ENCODE data around the gene KIRREL3. TPM values are rescaled to one million over a fixed set of nuclear protein-coding genes. Genes with fewer than 3 reads are reported as not detected.

KIRREL3 gene
- total RNA-seq, 2 experiments from 2014 or later: not detected

DNA sequence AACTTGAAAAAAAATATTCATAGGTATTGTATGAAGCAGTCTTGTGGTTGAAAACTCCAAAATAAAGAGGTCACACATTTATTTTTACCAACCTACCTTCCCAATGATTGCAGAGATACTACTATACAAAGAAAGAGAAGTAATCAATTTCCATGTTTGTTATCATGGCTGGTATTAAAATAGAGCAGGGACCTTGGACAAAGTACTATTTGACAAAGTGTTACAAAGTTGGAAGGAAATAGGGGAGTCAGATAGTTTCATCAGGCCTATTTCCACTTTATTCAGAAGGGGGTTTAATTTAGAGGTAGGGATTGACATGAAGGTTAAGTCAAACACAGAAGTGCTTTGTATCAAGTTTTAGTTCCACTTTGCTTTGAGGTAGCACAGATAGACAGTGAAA, 34.4 kb upstream of the KIRREL3 start:
- no peaks in the 10 kb centered on the region for H3K4me1 Mint-ChIP-seq (ENCODE audit: low read depth)
- H3K27ac Mint-ChIP-seq: no peak overlapping the region
- ATAC-seq (ENCODE audit: poor library complexity): no peak
- DNase-seq: no peak
- H3K27me3 Mint-ChIP-seq: peaks cover 10% of the 10 kb centered on the region
- no peaks in the 10 kb centered on the region for H3K9me3 ChIP-seq (ENCODE audit: control insufficient read depth in 1 of 2, insufficient read depth in 1 of 2, low read length in 2 of 2)
- no peak overlapping the region for H3K4me3 Mint-ChIP-seq
- no peak overlapping the region for H3K27ac ChIP-seq (ENCODE audit: low read depth in 1 of 2, low read length in 2 of 2)
- H3K27me3 ChIP-seq (ENCODE audit: control insufficient read depth in 1 of 2, insufficient read depth in 2 of 2, low read length in 2 of 2): no peaks in the 10 kb centered on the region
- no peaks in the 10 kb centered on the region for H3K9me3 Mint-ChIP-seq
- H3K36me3 Mint-ChIP-seq (ENCODE audit: low read depth): no peaks in the 10 kb centered on the region
- no peak overlapping the region for H3K4me3 ChIP-seq (ENCODE audit: low read length)
- intact Hi-C loops (cut with DNase I, micrococcal nuclease): no loop called here
- POLR2A ChIA-PET: no interaction called here
- no peaks in the 10 kb centered on the region for H3K4me1 ChIP-seq (ENCODE audit: insufficient read depth, low read length)
- CTCF ChIA-PET: no interaction called here
- H3K36me3 ChIP-seq (ENCODE audit: insufficient read depth, low read length): no peaks in the 10 kb centered on the region
- TF ChIP-seq, protein P1, sequence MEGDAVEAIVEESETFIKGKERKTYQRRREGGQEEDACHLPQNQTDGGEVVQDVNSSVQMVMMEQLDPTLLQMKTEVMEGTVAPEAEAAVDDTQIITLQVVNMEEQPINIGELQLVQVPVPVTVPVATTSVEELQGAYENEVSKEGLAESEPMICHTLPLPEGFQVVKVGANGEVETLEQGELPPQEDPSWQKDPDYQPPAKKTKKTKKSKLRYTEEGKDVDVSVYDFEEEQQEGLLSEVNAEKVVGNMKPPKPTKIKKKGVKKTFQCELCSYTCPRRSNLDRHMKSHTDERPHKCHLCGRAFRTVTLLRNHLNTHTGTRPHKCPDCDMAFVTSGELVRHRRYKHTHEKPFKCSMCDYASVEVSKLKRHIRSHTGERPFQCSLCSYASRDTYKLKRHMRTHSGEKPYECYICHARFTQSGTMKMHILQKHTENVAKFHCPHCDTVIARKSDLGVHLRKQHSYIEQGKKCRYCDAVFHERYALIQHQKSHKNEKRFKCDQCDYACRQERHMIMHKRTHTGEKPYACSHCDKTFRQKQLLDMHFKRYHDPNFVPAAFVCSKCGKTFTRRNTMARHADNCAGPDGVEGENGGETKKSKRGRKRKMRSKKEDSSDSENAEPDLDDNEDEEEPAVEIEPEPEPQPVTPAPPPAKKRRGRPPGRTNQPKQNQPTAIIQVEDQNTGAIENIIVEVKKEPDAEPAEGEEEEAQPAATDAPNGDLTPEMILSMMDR (IDR thresholded peaks at IDR 0.05): no peak

DNA sequence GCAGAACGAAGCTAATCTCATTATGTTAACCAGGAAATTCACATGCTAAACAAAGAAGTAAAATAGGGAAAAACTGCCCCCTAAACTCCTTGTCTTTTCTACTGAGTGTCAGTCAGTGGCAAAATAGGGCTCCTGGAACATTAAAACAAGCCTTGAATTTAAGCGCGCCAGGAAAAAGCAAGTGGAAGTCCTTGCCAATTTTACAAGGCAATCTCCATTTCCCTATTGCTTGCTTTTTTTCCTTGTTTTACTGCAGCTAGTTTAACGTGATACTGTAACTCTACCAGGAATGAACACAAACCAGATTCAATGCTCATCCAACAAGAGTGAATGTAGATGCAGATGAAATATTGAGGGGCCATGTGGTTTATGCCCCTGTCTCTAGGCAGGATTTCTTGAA, 28.1 kb upstream of the KIRREL3 start:
- H3K4me3 Mint-ChIP-seq: no peak overlapping the region
- DNase-seq (no peak), ATAC-seq (ENCODE audit: poor library complexity) (no peak)
- ChIA-PET POLR2A (no interaction called here), CTCF (no interaction called here)
- intact Hi-C loops (cut with DNase I, micrococcal nuclease): no loop called here
- Histone ChIP-seq H3K27me3 (ENCODE audit: control insufficient read depth in 1 of 2, insufficient read depth in 2 of 2, low read length in 2 of 2) (no peaks in the 10 kb centered on the region), H3K27ac (ENCODE audit: low read depth in 1 of 2, low read length in 2 of 2) (no peak overlapping the region), H3K4me3 (ENCODE audit: low read length) (no peak overlapping the region), H3K36me3 (ENCODE audit: insufficient read depth, low read length) (no peaks in the 10 kb centered on the region), H3K9me3 (ENCODE audit: control insufficient read depth in 1 of 2, insufficient read depth in 1 of 2, low read length in 2 of 2) (no peaks in the 10 kb centered on the region), H3K4me1 (ENCODE audit: insufficient read depth, low read length) (no peaks in the 10 kb centered on the region)
- TF ChIP-seq, protein P1 (IDR thresholded peaks at IDR 0.05): no peak
- H3K36me3 Mint-ChIP-seq (ENCODE audit: low read depth): no peaks in the 10 kb centered on the region
- H3K4me1 Mint-ChIP-seq (ENCODE audit: low read depth): no peaks in the 10 kb centered on the region
- no peak overlapping the region for H3K27ac Mint-ChIP-seq
- H3K9me3 Mint-ChIP-seq: no peaks in the 10 kb centered on the region
- peaks cover 8% of the 10 kb centered on the region for H3K27me3 Mint-ChIP-seq

DNA sequence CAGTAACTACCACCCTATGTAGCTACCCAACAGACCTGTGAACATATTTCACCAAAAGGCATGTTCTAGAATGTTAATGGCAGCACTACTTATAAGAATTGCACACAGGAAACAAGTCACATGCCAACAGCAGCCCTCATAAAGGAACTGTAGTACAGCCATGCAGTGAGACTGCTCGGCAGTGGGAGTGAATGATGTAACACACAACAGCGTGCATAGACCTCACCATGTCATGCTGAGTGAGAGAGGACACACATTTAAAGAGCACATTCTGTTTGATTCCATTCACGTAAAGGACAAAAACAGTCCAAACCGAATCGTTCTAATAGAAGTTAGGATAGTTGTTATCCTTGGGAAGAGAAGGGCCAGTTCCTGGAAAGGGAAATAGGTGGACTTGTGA, 27.2 kb upstream of the KIRREL3 start:
- ChIA-PET CTCF (no interaction called here), POLR2A (no interaction called here)
- no peak overlapping the region for H3K4me3 Mint-ChIP-seq
- DNase-seq: no peak
- H3K9me3 Mint-ChIP-seq: no peaks in the 10 kb centered on the region
- no peak overlapping the region for H3K27ac ChIP-seq (ENCODE audit: low read depth in 1 of 2, low read length in 2 of 2)
- TF ChIP-seq, protein P1 (IDR thresholded peaks at IDR 0.05): no peak
- no peaks in the 10 kb centered on the region for H3K9me3 ChIP-seq (ENCODE audit: control insufficient read depth in 1 of 2, insufficient read depth in 1 of 2, low read length in 2 of 2)
- no peaks in the 10 kb centered on the region for H3K27me3 ChIP-seq (ENCODE audit: control insufficient read depth in 1 of 2, insufficient read depth in 2 of 2, low read length in 2 of 2)
- intact Hi-C loops (cut with DNase I, micrococcal nuclease): no loop called here
- no peak overlapping the region for H3K4me3 ChIP-seq (ENCODE audit: low read length)
- no peak overlapping the region for H3K27ac Mint-ChIP-seq
- no peaks in the 10 kb centered on the region for H3K4me1 Mint-ChIP-seq (ENCODE audit: low read depth)
- no peaks in the 10 kb centered on the region for H3K36me3 ChIP-seq (ENCODE audit: insufficient read depth, low read length)
- no peaks in the 10 kb centered on the region for H3K4me1 ChIP-seq (ENCODE audit: insufficient read depth, low read length)
- peaks cover 9% of the 10 kb centered on the region for H3K27me3 Mint-ChIP-seq
- H3K36me3 Mint-ChIP-seq (ENCODE audit: low read depth): no peaks in the 10 kb centered on the region
- ATAC-seq (ENCODE audit: poor library complexity): no peak

All from CD4-positive, alpha-beta T cell (primary cell).